CD4-positive, alpha-beta T cell treated with Interleukin-1 beta for 1 hour (primary cell): ENCODE measurements around the gene SFMBT2.

ENCODE experiments used
- DNase-seq, 2 donors: peaks; one replicate each; pipeline ENCODE4 v3.0.0-alpha.2; 2020 to 2022

The SFMBT2 gene

DNA sequence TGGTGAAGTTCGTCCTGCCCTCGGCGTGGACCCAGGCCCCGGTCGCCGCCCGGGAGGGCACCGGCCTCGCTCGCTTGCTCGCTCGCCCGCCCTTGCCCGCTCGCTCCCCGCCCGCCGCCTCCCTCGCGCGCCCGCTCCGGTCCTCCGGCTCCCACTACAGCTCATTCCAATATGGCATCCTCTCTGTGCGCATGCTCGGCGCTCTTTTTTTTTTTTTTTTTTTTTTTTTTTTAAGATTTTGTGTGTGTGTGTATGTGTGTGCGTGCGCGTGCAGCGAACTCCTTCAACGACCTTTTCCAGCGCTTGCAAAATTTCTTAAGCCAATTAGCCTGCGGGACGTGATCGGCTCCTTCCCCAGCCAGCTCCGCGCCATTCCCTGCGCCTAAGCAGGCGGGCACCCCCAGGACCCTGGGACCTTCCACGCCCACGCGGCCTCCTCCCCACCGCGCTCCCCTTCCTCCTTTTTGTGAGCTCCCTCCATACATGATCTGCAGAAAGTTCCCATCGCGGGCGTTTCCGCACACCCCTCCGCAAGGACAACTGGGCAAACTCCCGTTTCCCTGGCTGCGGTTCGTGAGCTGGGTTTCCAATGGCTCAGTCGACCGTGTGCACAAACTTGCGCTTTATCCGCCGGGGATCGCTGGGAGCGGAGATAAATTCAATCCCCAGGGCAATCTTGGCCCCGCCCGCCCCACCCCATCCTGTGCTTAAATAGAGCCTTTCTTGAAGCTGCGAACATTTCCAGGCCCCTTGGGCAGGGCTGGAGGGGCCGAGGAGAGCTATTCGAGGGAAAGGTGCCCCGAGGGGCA lies at the start of gene SFMBT2:
Gene SFMBT2 (minus strand): TSS at position 173 of the 809 bp plus-strand sequence. CDS start 29,136 bp downstream, outside the sequence.
- peak; percentile 73 to 74 for DNase-seq

DNA sequence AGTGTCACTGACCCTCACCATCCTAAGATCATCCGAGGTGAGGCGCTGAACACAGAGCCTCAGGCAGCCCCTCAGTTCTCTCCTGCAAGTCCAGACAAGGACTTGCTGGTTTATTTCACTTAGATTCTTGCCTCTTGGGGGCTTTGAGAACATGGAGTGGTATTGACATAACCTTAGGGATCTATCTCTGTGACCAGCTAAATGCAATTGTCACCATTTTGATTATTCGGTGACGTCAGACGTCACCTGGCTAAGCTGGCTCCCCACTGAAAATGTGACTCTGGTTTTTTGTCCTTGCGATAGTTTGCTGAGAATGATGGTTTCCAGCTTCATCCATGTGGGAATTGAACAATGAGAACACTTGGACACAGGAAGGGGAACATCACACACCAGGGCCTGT lies 49.2 kb upstream of the SFMBT2 start:
- DNase-seq, result no peak

DNA sequence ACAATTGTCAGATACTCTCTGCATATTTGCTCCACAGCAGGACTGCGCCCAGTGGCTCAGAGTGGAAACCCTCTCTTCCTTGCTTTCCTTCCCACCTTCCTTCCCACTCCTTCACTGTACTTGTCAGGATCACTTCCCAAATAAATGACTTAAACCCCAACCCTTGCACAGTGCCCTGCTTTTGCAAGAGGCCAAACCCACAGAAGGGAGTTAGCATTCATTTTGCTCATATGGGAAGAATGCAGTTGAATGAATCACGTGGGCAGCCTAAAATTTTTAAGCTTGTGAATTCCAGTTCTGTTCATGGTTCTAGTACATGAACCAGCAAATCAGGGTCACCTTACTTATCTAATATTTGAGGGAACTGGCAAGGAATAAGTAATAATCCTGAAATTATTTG lies 47.7 kb upstream of the SFMBT2 start:
- DNase-seq, result no peak

DNA sequence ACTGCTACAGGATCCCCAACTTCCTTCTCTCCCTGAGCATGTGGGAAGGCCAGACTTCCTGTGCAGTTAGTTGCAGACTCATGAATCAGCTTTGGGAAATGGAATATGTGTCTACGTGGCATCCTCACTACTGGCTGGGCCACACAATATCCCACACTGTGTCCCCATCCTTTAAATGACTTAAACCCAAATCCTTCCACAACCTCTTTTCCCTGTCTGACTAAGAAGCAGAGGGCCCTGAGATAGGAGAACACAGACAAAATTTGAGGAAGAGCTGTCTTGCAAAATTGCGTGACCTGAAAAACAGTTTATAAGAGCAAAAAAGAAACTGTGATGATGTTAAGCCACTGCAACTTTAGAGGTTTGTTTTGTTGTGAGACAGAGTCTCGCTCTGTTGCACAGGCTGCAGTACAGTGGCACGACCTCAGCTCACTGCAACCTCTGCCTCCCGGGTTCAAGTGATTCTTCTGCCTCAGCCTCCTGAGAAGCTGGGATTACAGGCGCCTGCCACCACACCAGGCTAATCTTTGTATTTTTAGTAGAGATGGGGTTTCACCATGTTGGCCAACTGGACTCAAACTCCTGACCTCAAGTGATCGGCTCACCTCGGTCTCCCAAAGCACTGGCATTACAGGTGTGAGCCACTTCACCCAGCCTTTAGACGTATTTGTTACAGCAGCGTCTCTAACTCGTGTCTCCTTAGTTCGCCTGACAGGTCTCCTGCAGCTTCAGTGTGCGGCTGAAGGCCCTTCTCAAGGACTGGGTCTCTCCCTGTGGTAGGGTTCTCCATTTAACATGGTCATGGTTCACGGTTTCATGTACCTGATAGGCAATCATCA lies 46.9 kb upstream of the SFMBT2 start:
- DNase-seq, result no peak

DNA sequence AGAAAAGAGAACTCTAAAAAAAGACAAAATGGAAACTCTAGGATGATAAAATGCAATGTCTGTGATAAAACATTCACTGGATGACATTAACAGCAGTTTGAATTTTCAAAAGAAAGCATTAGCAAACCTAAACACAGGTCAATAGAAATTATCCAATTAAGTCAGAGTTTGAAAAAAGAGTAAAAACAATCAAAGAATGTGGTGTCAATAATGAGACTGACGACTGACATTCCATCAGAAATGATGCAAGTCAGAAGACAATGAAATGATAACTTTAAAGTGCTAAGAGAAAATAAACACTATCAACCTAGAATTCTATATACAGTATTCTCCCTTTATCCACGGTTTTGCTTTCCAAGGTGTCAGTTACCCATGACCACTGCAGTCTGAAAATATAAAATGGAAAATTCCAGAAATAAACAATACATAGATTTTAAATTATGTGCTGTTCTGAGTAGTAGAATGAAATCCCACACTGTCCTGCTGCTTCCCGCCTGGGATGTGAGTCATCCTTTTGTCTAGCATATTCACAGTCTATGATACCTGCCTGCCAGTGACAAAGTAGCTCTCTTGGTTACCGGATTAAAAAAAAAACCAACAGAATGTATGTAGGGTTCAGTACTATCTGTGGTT lies 38.3 kb upstream of the SFMBT2 start:
- no peak for DNase-seq

DNA sequence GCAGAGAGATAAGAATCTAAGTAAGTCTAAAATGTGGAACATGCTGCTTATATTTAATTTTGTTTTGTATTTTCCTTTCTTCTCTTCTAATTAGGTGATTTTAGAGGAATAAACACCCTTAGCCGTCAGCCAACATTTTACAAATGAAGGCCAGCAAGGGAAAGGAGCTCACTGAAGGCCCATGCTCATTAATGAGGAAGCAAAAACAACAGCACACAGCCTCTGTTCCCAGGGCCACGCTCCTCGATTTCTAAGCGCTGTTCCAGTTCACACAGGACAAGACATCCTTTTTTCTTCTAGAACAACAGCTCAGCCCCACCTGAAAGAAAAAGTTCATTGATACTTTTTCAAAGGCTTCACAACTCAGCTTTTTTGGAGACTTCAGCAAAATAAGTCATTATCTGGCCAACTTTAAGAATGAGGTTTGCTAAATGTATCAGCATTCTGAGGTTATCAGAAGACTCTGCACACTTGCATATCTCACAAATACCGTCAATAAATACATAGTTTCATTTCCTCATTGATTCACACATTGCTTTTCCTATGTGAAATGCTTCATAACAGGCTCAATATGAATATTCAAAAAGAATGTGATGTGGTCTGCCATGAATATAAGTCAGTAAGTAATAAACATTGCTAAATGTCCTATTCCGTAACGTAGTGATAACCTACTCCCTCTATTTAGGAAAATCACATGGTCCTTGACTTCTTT lies 34.8 kb upstream of the SFMBT2 start:
- no peak for DNase-seq

DNA sequence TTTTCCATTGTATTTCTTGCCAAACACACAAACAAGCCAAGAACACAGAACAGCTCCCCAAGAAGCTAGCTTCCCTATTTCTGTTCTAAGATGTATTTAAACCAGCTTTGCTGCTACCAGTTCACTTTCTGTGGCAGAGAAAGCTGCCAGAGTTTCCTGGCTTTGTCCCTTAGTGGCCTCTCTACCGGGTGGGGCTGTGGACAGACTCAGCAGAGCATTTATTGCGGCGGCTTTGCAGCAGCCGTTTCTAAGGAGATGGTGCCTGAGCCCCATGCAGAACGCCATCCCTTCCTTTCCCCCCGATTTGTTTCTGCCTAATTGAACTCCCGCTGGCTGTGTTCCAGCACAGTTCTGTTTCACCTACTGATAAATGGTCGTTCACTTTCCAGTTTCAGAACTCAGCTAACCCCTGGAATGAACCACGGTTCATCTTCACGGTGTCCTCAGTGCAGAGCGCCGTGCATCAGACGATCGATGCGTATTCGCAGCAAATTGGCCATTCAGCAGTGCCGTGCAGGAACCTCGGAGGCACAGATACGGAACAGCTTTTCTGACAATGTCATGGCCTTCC lies 33.8 kb upstream of the SFMBT2 start:
- no peak for DNase-seq

DNA sequence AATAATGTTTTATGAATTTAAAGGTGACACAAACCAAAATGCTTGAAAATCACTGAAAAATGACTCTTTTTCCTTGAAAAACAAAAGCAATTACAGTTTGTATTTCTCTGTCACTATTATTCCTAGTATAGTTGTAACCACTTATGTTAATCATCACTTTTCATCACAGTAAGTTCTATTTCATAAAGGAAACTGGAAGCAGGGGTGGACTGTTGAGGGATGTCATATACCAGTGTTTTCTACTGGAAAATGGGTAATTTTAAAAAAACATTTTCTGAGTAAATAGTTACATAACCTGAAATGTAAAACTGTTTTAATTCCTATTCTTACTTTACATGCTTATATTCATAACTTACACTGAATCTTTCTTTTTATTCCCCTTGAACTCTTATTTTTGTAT lies 32.2 kb upstream of the SFMBT2 start:
- DNase-seq, result no peak

DNA sequence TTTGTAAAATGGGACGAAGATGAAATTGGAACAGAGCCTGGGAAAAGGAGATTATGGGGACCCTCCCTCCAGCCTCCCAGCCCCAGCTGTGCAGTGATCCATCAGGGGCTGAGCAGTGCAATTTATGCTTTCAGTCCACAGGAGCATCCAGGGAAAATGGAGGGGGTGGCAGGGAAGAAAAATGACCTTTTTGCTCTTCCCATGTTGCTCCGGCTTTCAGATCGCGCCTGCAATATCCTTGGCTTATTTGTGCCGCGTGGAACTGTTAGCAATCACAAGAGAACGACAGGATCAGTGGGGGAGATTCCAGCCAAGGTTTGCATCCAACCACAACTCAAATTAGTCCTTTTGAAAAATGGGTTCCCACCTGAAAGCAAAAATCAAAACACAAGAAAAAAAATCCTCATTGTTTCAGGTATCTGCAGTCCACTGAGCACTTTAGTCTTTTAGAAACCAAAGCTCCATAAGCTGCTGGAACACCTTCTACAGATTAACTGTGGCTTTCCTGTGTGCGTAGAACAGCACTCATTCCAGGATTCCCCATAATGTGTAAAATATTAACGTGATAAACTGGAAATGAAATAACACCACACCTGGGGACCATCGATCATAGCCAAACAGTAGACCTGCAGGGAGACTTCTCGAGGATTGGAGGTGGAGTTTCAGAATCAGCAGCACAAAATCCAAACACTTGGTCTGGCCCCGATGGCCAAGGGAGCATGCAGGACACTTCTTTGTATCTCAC lies 30.7 kb upstream of the SFMBT2 start:
- no peak for DNase-seq

DNA sequence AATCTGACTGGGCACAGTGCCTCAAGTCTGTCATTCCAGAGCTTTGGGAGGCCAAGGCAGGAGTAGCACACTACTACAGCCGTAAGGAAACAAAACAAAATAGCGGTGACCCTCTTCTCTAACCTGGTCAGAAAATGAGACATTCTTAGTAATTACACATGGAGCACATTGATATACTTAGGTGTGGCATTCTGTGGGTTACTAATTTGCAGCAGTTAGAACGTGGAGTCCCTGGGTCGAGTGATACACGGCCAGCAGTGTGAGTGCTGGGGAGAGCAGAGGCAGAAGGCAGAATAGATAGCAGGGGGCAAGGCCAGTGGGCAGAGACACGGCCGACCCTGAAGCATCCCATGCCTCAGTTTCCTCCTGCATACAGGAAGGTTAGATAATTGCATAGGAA lies 28.9 kb upstream of the SFMBT2 start:
- no peak for DNase-seq

DNA sequence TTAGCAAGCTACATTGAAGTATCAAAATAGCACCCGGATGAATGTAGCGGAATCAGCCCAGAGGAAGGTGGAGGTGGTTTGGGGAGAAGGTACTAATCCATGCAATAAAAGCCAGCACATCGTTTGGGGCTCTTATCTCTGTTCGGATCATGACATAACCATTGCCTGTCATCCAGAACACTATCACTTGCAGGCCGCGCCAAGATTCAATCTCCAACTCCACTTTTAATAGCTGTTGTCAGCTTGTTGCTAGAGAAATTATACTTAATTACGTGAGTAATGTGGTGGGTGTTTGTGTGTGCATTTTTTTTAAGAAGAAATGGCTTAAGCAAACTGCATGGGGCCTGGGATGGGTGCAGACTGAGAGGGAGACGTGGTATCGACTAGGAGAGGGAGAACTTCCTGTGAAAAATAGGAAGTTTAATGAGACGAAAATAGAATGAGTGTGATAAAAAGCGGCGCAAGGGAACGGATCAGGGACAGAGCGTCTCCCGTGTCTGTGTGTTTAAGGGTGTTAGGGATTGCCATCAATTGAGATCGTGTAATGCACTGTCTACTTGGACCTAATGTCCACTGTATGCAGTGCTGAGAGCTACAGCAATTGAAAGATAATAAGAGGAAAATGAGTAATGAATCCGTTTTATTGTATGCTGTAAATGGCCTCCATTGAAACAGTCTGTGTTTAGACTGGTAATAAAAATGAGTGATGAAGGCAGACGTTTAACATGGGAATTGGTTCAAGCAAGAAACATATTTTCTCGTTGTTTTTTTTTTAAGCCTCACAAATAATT lies 27.6 kb upstream of the SFMBT2 start:
- DNase-seq, result no peak

DNA sequence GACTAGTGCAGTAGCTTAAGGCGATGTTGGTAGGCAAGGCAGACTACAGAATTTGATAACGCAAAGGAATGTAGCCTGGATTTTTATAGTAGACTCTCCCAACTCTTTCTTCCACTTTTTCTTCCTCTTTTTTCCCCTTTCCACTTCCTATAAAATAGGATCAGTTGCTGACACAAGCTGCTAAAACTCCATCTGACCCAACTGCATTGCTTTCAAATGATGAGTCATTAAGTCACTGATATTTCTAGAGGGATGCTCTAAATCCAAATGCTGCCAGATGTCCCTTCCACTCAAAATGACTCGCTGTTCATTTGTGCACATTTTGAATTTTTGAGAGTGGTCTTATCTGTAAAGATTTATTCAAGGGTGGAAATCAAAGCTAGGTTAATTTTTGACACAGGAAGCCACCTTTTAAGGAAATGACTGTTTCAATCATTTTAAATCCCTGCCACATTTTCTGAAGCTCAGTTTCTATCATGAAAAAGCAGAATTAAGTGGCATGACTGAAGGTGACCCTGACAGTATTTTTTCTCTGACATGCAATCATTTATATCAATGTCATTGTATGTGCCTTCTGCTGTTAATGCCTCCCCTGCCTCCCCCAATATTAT lies 25.8 kb upstream of the SFMBT2 start:
- no peak for DNase-seq

DNA sequence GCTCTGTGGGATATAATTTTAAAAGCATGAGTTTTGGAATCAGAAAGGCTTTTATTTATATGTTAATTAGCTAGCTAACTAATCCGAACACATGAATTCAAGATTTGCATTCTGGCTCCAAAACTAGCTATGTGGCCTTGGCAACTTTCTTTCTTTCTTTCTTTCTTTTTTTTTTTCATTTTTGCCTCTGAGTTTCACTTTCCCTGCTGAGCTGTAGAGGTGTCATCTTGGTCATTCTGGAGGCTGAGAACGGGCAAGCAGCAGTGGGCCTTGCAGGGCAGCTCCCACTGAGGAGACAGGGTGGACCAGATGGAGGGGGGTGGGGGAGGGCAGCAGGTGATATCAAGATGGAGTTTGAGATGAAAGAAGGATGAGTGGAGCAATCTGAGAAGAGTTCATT lies 24.8 kb upstream of the SFMBT2 start:
- no peak for DNase-seq

DNA sequence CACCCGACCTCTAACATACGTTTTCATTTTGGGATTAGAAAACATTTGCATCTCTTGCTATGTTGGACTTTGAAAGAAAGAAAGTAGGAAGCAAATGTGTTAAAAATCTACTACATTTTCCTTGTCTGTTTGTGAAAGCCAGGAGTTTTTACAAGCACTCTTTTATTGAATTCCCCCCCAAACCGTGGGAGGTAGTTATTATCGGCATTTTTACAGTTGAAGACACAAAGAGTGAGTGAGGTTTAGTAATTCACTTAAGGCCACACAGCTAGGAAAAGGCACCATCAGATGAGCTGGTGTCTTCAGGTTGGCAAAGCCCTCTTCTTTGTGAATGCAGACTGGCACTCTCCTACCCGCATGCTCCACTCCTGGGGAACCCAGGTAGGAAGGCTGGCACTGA lies 23.5 kb upstream of the SFMBT2 start:
- DNase-seq, result no peak

DNA sequence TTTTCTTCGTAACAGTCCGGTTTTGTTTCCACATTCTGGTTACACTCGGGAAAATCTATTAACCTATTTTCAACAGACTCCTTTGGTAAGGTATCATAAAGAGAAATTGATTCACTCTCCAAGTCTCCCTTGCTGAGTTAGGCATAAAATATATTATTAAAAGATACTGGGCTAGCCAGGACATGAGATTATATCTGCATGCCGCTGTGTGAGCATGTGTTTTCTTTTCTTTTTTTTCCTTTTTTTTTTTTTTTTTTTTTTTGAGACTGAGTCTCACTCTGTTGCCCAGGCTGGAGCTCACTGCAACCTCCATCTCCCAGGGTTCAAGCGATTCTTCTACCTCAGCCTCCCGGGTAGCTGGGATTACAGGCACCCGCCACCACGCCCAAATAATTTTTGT lies 23.0 kb upstream of the SFMBT2 start:
- no peak for DNase-seq

DNA sequence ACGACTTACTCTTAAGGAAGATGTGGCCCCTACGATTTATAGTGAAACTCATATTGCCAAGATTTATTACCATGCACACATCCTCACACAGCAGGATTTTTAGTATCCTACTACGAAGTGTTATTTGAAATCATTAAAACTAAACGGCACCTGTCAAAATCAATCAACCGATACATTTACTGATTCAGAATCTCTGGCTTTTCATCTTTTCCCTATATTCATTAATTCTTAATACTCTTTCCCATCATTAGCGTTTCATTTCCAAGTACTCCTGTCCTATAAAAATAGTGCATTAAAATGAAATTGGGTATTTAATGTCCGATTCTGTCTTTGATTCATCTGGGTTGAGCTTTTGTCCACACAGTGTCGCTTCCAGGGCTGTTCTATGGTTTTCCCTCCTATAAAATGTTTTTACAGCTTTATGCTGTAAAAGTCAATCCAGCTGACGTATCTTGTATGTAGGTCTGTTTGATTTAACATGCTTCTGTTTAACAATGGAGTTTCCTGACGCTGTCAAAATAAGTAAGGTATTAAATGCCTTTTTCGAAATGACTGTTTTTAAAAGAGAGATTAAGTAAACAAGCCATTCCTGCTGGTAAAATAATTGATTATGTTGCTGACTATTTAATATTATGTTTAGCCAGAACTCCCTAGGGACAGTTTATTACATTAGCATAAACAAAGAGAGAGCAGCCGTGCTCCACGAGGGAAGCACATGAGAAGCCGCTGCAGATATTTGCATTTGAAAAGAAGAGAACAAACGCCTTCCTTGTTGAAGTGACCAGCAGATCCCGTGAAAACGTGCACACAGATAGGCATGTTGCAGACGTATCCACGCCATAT lies 22.3 kb upstream of the SFMBT2 start:
- no peak for DNase-seq

DNA sequence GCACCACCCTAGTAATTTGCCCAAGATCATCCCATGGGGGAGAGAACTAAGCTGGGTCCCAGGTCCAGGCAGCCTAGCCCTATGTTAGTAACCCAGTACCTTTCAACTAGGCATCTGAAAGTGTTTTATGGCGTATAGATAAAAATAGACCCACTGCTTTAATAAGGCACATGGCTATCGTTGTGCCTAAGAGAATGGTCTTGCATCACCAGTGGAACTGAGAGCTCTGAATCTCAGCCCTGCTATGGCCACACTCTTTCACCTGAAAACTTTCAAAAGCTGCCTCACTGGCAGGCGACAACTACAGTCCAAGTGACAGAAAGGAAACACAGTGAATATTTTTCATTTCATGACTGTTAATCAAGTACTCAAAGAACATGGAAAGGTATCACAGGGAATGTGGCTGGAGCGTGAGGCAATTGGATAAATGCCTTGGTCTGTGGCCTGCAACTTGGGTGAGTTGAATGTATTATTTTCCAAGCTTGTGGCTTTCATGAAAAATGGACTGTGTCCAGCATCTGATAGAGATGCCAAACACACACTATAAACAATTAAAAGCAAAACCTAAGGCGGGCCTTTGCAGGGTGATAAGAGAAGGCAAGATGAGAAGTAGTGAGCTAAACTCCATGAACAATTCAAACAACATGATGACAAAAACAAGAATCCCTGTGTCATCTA lies 18.0 kb upstream of the SFMBT2 start:
- DNase-seq, result no peak

DNA sequence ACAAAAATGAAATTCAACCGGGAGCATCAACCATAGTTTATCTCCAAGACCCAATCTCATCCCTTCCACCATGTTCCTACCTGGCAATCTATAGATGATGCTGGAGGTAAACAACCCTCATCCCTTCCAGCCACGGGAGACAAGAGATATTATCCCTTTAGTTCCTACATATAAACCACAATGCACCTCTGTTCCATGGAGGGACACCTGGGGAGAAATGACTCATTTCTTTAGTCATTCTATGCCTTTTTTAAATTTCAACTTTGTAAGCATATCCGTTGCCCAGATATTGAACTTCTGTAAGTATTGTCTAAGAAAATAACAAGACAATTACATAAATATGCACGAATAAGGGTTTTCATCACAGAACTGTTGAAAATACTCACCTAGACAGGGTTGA lies 15.5 kb upstream of the SFMBT2 start:
- no peak for DNase-seq

DNA sequence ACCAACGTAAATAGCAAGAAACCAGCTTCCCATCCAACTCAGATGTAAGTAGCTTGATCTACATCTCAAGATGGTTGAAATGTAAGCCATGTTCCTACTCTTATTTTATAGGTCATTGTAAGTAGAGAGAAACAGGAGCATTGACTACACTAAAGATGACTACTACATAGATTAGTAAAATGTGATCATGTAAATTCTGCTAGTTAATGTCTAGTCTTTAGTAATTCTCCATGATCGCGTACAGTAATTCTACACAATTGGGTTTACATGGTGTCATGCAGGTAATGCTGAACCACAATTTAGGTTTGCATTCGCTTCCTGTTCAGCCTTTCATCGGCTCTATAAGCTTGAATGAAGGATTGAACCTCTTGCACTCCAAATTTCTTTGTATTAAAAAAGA lies 14.9 kb upstream of the SFMBT2 start:
- no peak for DNase-seq
